ENCODE results near the gene TNFRSF19.

TNFRSF19 gene

DNA sequence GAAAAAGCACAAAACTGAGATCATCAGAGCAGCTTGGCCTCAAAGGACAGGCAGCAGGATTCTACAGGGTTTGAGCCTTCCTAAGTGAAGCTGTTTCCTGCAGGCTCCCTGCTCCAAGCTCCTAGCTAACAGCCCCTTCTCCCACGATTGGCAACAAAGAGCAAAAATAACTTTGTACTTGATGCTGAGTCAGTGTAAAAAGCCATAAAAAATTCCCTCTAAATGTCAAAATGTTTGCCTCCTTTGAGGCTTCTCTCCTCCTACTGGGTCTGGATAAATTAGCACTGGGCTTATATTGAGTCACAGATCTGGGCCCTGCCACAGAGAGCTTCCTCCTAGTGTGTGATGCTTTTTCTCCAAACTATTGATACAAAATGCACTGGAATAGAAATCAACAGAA is 153.3 kb downstream of the TNFRSF19 start:
- no peak for TF ChIP-seq CTCF (IDR thresholded peaks at IDR 0.05; ENCODE audit: borderline replicate concordance, insufficient read depth, low read depth, low read length)

DNA sequence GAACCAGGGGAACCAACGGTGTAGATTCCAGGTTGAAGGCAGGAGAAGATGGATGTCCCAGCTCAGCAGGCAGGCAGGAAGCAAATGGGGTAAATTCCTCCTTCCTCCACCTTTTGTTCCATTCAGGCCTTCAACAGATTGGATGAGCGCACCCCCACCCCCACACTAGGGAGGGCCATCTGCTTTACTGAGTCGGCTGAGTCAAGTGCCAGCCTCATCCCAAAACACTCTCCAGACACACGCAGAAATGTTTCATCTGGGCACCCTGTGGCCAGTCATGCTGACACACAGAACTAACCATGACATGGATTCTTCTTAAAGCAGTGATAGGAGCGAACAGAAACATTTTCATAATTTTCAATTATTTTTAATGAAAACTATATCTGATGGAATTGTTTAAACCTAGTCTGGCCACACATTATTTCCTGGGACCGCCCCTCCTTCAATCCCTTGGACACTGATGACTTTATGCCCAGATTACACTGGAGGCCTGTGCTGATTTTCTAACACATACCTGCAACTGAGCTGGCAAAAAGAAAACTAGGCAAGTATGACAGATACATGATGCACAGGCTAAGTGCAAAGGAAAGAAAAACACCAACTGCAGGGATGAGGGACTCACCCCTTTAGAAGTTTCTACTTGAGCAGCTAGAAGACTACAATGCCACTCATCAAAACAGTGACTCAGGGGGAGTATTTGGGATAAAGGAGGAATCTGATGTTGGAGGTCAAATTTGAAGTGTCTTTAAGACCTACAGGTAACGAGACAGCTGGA is 154.2 kb downstream of the TNFRSF19 start:
- H3K4me3 ChIP-seq (ENCODE audit: low read depth, low read length): no peak overlapping the region
- TF ChIP-seq CTCF (IDR thresholded peaks at IDR 0.05; ENCODE audit: borderline replicate concordance, insufficient read depth, low read depth, low read length): no peak

More for the DNA sequence above, 153.3 kb downstream of the TNFRSF19 start:
- no peak overlapping the region for H3K4me3 ChIP-seq (ENCODE audit: low read depth, low read length)

Measured in GM12875 (cell line).